Stimulated activated naive CD8-positive, alpha-beta T cell treated with anti-CD3 and anti-CD28 coated beads, Interleukin-15, amount 100 ng/mL, for 72 hours (primary cell): ENCODE measurements around the gene CCDC141.
"Not testable (repeated sequence)": the region's sequence is repeated elsewhere in the genome, so short reads cannot be mapped to it uniquely, and the experiment has no call there.

Source experiments
- ATAC-seq: fragments of 150-1000 bp; cut with Tn5 transposase; 2 replicates; pipeline ENCODE4 v1.10.0; 2021; ENCODE audit warnings: mild to moderate bottlenecking, moderate library complexity
- DNase-seq, 2 donors: peaks; one replicate each; pipeline ENCODE4 v3.0.0; 2021 to 2022
- H3K27ac Mint-ChIP-seq, 2 donors: one replicate each; pipeline ENCODE4 v1.8.0; 2022; ENCODE audit warnings: mild to moderate bottlenecking in 2 of 2, mixed read lengths in 2 of 2, moderate library complexity in 2 of 2
- H3K27me3 Mint-ChIP-seq: one replicate; pipeline ENCODE4 v1.8.0; 2022; ENCODE audit warnings: mixed read lengths
- H3K4me1 Mint-ChIP-seq: one replicate; pipeline ENCODE4 v1.8.0; 2022; ENCODE audit warnings: mild to moderate bottlenecking, mixed read lengths
- H3K4me3 Mint-ChIP-seq, 2 donors: one replicate each; pipeline ENCODE4 v1.8.0; 2022; ENCODE audit warnings: mild to moderate bottlenecking in 2 of 2, mixed read lengths in 2 of 2, moderate library complexity in 1 of 2
- H3K9me3 Mint-ChIP-seq, 2 donors: one replicate each; pipeline ENCODE4 v1.8.0; 2022; ENCODE audit warnings: mixed read lengths in 2 of 2

Gene CCDC141

DNA sequence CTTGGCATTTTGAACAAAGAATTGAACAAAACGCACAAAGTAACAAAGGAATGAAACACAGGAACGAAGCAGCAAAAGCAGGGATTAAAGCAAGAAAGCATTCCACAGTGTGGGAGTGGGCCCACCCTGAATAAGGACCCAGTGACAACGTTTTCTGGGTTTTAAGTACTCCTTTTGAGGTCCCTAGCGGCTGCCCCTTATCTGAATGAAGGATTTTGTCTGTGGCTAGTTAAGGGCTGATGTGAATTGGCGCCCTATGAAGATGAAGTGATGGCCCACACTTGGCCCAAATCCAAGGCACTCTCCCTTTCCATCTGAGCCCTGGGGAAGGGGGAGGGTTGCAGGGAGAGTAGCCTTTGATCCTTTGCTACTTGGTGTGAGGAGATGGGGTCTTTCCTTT lies 7.8 kb upstream of the CCDC141 start:
- Mint-ChIP-seq H3K4me3 (no peak overlapping the region), H3K4me1 (no peaks in the 10 kb centered on the region), H3K27me3 (no peaks in the 10 kb centered on the region), H3K9me3 (no peaks in the 10 kb centered on the region), H3K27ac (no peak overlapping the region)
- DNase-seq: no peak
- ATAC-seq: no peak

DNA sequence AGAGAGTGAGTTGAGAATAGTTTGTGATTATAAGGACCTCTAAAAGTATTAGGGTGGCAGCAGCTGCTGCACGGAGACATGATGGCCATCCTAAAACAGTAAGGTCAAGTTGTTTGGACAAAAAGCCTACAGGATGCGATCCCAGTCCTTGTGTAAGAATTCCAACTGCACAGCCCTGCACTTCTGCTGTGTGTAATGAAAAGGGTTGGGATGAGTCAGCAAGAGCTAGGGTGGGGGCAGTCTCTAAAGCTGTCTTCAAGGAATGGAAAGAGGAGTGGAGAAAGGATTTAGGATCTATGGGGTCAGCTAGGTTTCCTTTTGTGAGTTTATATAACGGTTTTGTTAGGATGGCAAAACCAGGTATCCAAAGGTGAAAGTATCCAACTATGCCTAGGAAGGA lies 3.6 kb upstream of the CCDC141 start:
- H3K9me3 Mint-ChIP-seq, H3K4me3 Mint-ChIP-seq, H3K4me1 Mint-ChIP-seq, H3K27me3 Mint-ChIP-seq, H3K27ac Mint-ChIP-seq, DNase-seq, ATAC-seq: not testable (repeated sequence)

DNA sequence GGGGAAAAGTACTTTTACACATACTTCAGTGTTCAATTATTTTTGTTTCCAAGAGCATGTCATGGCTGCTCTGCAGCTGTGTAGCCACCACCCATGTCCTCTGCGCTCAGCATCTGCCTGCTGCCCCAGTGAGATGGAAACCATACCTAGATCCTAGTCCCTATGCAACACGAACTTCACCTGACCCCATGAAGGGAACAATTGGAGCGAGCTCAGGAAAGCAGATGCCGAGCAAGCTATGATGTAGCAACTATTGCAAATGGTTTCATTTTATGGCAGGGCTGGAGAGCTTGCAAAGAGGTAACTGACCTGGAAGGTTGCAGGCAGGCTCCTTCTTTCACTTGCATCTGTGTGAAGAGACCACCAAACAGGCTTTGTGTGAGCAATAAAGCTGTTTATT lies 1.3 kb upstream of the CCDC141 start:
- ATAC-seq: no peak
- H3K9me3 Mint-ChIP-seq: no peaks in the 10 kb centered on the region
- peaks cover 28% of the 10 kb centered on the region for H3K4me1 Mint-ChIP-seq
- H3K27me3 Mint-ChIP-seq: no peaks in the 10 kb centered on the region
- no peak for DNase-seq
- no peak overlapping the region for H3K4me3 Mint-ChIP-seq
- H3K27ac Mint-ChIP-seq: no peak overlapping the region

DNA sequence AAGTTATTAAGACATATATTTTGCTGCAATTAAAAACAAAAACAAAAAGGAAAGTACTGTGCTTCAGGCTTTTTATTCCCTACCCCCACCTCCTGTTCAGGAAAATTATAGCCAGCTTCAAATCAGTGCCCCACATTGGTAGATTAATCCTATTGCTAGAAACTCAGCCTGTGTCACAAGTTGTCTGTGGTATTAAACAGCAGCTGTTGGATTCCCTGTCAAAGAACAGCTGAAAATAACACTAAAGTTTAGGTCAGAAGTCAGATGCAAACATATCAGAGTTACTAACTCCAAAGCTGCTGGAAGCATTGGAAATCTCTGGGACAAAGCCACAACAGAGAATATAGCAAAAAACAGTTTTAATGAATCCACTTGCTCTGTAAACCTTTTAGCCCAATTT lies 818 bp upstream of the CCDC141 start:
- no peaks in the 10 kb centered on the region for H3K27me3 Mint-ChIP-seq
- DNase-seq: no peak
- no peak for ATAC-seq
- peak overlapping the region; percentile 19 to 26 for H3K4me3 Mint-ChIP-seq
- H3K9me3 Mint-ChIP-seq: no peaks in the 10 kb centered on the region
- peak overlapping the region in 1 of 2 donors; percentile 48 for H3K27ac Mint-ChIP-seq
- peaks cover 33% of the 10 kb centered on the region for H3K4me1 Mint-ChIP-seq

DNA sequence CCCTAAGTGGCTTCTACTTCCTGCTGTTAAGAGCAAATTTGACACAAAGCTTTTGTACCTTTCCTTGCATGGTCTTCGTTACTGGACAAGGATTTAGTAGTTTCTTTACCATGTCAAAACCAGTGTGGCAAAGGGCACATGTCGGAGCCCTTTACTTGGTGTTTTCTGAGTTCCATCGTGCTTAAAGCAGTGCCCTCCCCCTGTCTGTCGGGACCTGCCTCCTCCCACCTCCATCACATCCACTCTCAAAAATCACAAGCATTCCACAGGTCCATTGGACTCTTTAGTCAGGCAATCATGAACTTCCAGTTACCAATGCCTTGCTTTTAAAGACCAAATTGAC lies 763 bp downstream of the CCDC141 start:
- Mint-ChIP-seq H3K4me1 (peaks cover 46% of the 10 kb centered on the region), H3K27me3 (no peaks in the 10 kb centered on the region), H3K27ac (peak overlapping the region in 1 of 2 donors; percentile 28), H3K9me3 (peaks cover 0 to 6% of the 10 kb centered on the region in 2 donors), H3K4me3 (peak overlapping the region; percentile 83 to 96)
- DNase-seq (peak in 1 of 2 donors; percentile 16), ATAC-seq (peak; percentile 52)

DNA sequence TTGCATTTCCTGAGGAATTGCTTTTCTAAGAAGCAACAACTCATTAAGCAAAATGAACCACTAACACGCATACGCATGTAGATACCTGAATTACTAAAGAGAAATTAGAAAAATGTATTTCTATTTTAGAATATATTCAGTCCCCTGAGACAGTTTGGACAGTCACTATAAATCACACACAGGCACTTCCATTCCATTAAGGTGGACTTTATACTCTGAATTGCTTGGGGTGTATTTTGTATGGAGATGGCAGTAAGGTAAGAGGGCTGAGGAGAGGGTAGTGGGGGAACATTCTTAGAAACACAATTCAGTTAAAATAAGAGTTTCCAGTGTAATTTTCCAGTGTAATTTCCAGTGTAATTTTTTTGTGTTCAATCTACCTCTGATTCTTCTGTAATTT lies 1.8 kb downstream of the CCDC141 start:
- Mint-ChIP-seq H3K4me1 (peaks cover 57% of the 10 kb centered on the region), H3K27ac (peak overlapping the region in 1 of 2 donors; percentile 82), H3K27me3 (no peaks in the 10 kb centered on the region), H3K4me3 (peak overlapping the region; percentile 83 to 96), H3K9me3 (peaks cover 0 to 8% of the 10 kb centered on the region in 2 donors)
- DNase-seq (no peak), ATAC-seq (no peak)

DNA sequence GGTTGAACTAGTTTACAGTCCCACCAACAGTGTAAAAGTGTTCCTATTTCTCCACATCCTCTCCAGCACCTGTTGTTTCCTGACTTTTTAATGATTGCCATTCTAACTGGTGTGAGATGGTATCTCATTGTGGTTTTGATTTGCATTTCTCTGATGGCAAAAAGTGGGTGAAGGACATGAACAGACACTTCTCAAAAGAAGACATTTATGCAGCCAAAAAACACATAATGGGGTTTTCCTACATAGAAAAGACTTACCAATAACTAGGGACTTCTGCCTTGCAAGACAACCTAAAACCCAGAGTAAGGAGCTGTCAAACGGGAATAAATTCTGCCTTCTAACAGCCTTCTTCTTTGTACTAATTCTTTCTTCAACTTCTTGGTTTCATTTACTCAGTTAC lies 4.3 kb downstream of the CCDC141 start:
- Mint-ChIP-seq H3K4me1 (peaks cover 70% of the 10 kb centered on the region), H3K9me3 (peaks cover 0 to 30% of the 10 kb centered on the region in 2 donors)
- not testable (repeated sequence) for DNase-seq, ATAC-seq, H3K27me3 Mint-ChIP-seq, H3K27ac Mint-ChIP-seq, H3K4me3 Mint-ChIP-seq

DNA sequence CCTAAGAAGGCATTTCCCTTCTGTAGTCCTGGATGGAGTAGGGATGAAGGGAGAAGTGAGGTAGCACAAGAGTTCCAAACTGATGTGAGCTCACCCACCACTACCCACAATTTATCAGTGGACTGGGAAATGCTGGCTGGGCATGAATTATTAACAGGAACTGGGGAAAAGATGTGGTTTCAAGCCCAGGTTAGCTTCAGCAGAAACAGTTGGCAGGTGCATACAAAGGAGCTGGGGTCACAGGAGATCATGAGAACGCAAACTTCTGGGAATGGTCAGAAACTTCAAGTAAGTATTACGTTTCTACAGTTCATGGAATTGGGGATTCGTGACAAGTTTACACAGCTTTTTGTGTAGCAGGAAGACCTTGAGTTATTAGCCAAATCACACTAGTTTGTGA lies 5.4 kb downstream of the CCDC141 start:
- Mint-ChIP-seq H3K4me1 (peaks cover 76% of the 10 kb centered on the region), H3K4me3 (peak overlapping the region in 1 of 2 donors; percentile 55), H3K27me3 (no peaks in the 10 kb centered on the region), H3K9me3 (peaks cover 0 to 31% of the 10 kb centered on the region in 2 donors), H3K27ac (no peak overlapping the region)
- DNase-seq: no peak
- no peak for ATAC-seq

DNA sequence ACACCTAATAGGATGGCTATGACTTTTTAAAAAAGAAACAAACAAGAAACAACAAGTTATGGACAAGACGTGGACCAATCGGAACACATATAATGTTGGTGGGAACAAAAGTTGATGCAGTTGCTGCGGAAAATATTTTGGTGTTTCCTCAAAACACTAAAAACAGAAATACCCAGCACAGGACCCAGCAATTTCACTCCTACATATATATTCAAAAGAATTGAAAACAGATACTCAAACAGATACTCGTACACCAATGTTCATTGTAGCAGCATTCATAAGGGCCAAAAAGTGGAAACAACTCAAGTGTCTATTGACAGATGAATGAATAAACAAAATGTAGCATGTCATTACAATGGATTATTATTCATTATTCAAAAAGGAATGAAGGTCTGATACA lies 12.1 kb downstream of the CCDC141 start:
- peaks cover 63% of the 10 kb centered on the region for H3K4me1 Mint-ChIP-seq
- peaks cover 4 to 29% of the 10 kb centered on the region in 2 donors for H3K9me3 Mint-ChIP-seq
- DNase-seq: no peak
- H3K27ac Mint-ChIP-seq: no peak overlapping the region
- H3K4me3 Mint-ChIP-seq: no peak overlapping the region
- no peak for ATAC-seq
- no peaks in the 10 kb centered on the region for H3K27me3 Mint-ChIP-seq

DNA sequence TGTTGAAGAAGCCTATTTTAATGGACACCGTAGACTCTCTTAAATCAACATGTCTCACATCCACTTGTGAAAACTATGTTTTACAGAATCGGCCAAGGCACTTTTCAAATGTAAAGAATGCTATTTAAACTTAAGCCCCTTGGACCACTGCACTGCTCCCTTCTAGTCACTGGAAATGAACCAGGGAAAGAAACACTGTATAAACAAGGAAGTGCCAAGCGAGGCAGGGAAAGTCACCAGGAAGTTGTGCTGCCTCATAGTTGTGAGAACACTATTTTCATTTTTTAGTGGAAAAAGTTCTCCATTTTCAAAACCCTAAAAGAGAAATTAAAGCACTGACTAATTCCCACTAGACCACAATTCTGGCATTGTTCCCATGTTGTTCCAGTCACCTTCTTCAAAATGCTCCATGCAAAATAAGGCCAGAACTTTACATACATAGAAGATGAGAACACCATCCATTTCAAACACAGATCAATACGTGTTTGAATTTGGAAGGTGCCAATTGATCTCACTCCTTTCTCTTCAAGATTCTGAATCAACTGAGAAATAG lies 13.5 kb downstream of the CCDC141 start:
- DNase-seq (no peak), ATAC-seq (no peak)
- H3K9me3 Mint-ChIP-seq: peaks cover 4 to 16% of the 10 kb centered on the region in 2 donors
- no peak overlapping the region for H3K4me3 Mint-ChIP-seq
- no peak overlapping the region for H3K27ac Mint-ChIP-seq
- H3K27me3 Mint-ChIP-seq: no peaks in the 10 kb centered on the region
- peaks cover 69% of the 10 kb centered on the region for H3K4me1 Mint-ChIP-seq

DNA sequence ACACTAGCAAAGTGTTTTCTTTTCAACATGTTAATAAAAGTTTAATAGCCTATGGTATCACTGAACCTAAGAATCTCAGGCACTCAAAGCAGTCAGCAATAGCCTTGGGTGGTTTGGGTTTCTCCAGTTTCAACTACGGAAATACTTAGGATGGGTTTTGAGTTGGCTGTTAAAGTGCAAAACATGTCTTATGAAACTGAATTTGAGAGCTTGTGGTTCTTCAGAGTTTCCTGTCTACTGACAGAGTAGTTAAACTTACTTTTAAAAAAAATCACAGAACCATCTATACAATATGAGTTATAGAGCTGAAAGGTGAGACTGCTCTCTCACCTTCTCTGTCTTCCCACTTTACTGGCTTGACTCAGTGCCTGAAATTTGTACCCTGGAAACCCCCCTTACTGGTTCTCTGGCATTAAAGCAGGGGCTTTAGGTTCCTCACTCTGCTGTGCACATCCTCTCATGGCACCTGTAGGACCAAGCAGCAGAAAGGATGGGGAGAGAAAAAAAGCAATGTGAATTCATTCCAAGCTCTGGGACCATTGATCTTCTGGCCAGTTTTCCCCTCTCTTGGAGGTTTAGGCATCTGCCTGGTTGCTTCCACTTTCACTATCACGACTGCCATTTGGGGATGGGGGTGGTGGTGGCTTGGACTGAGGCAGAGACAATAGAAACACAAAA lies 18.1 kb downstream of the CCDC141 start:
- Mint-ChIP-seq H3K27ac (peak overlapping the region; percentile 93 to 98), H3K4me3 (peak overlapping the region; percentile 76 to 80), H3K9me3 (peaks cover 20 to 27% of the 10 kb centered on the region in 2 donors), H3K27me3 (no peaks in the 10 kb centered on the region), H3K4me1 (peaks cover 46% of the 10 kb centered on the region)
- peak; percentile 96 for ATAC-seq
- DNase-seq: peak; percentile 54 to 58

DNA sequence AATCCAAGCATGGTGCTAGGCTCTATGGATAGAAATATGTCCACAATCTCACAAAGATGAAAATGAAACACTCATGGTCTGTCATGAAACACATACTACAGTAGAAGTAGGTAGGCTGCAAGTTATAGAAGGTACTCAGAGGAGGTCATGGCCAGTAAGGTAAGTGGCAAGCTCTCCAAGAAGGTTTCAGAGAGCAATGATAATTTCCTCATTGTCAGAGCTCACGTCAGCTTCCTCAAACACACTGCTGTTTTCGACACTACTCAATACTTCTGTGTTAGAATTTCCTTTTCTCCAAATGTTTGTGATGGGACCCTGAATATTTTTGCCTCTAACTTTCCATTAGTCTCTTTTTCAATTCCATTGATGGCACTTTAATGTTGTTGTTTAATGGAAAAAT lies 25.5 kb downstream of the CCDC141 start:
- Mint-ChIP-seq H3K27me3 (no peaks in the 10 kb centered on the region), H3K4me3 (no peak overlapping the region), H3K9me3 (peaks cover 26 to 36% of the 10 kb centered on the region in 2 donors), H3K27ac (no peak overlapping the region), H3K4me1 (peaks cover 42% of the 10 kb centered on the region)
- no peak for DNase-seq
- no peak for ATAC-seq

DNA sequence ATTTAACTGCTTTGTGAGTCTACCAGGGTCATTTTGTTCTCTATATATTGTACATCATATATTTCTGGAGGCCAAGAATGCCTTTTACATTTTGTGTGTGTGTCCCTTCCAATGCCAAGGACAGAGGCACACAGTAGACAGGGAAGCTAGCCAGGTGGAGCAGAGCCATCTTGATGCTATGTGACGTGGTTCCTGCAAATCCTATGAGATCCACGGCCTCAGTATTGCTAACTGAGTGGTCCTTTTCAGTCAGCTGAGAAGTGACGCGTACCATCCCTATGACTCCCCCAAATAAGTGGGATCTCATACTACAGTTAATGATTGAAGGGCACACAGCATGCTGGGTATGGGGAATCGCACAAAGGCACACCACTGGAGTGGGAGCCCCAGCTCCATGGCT lies 27.3 kb downstream of the CCDC141 start:
- no peak overlapping the region for H3K27ac Mint-ChIP-seq
- H3K4me1 Mint-ChIP-seq: peaks cover 53% of the 10 kb centered on the region
- no peak overlapping the region for H3K4me3 Mint-ChIP-seq
- DNase-seq: no peak
- H3K27me3 Mint-ChIP-seq: no peaks in the 10 kb centered on the region
- peaks cover 13 to 20% of the 10 kb centered on the region in 2 donors for H3K9me3 Mint-ChIP-seq
- ATAC-seq: no peak

DNA sequence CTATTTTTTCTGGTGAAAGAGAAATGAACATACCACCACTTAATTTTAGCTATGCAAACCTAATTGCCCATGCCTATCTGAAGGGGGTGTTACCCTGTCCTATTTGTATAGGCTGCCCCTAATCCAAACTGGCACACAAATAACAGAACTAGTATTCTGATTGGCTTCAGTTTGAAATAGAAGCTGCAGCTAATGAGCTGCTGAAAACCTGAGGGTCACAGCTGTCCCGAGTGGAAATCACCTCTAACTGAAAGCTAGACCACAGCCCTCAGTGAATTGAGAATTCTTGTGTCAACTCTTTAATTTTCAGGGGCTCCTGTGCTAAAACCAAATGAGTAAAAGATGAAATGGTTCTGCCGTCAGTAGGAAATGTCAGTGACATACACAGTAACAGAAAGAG lies 28.7 kb downstream of the CCDC141 start:
- no peak overlapping the region for H3K27ac Mint-ChIP-seq

DNA sequence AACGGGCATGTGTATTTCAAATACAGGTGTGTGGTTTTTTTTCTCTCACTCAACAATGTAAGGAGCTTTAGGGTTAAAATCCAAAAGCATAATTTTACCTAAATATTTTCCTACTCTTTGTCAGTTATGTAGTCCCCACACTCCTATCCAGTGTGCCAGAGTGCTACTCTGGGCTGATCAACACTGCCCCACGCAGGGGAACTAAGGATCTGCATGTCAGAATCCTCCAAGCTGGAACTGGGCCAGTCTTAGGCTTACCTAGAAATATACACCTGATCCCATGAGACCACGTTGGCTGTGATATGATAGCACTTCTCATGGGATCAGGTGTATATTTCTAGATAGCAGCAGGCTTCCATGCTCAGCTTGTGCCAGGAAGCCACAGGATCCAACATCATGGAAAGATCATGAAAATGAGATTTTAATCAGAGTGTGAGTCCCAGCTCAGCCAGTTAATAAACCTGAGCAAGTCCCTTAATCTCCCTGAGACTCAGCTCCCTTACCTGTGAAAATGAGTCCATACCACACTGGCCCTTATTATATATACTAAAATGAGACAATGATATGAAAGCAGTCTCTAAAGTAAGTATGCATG lies 29.7 kb downstream of the CCDC141 start:
- no peak overlapping the region for H3K27ac Mint-ChIP-seq
- no peak overlapping the region for H3K4me3 Mint-ChIP-seq
- ATAC-seq (peak; percentile 93), DNase-seq (peak; percentile 49 to 61)
- peaks cover 40% of the 10 kb centered on the region for H3K4me1 Mint-ChIP-seq
- H3K27me3 Mint-ChIP-seq: no peaks in the 10 kb centered on the region
- H3K9me3 Mint-ChIP-seq: peaks cover 3 to 5% of the 10 kb centered on the region in 2 donors

More for the DNA sequence above, 28.7 kb downstream of the CCDC141 start:
- no peaks in the 10 kb centered on the region for H3K27me3 Mint-ChIP-seq
- ATAC-seq (peak; percentile 54), DNase-seq (no peak)
- H3K9me3 Mint-ChIP-seq: peaks cover 10% of the 10 kb centered on the region in 2 donors
- H3K4me1 Mint-ChIP-seq: peaks cover 47% of the 10 kb centered on the region
- H3K4me3 Mint-ChIP-seq: no peak overlapping the region

DNA sequence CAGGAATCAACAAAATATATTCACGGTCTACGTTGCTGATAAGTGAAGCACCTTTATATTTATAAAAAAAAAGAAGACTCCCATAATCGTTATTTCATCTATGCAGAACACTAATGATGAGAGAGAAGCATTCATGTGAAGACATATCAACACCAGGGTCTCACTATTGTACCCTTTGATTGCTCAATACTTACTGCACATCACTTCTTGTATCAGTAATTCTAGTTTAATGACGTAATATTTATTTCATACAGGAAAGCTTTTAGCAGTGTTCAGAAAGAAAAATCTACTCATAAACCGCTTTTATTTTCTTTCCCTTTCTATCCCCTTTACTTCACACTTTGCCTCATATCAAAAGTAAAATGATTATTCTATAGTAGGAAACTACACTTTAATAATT lies 30.7 kb downstream of the CCDC141 start:
- no peak overlapping the region for H3K27ac Mint-ChIP-seq
- peaks cover 30% of the 10 kb centered on the region for H3K4me1 Mint-ChIP-seq
- H3K9me3 Mint-ChIP-seq: no peaks in the 10 kb centered on the region
- ATAC-seq (no peak), DNase-seq (no peak)
- H3K27me3 Mint-ChIP-seq: no peaks in the 10 kb centered on the region
- no peak overlapping the region for H3K4me3 Mint-ChIP-seq
